AG20443 (cell line): ENCODE results near the gene VPS11.
"Not testable (repeated sequence)": the region's sequence is repeated elsewhere in the genome, so short reads cannot be mapped to it uniquely, and the experiment has no call there.

Experiments used
- DNase-seq: peaks from one replicate; pipeline ENCODE4 v3.0.0; 2012; ENCODE audit warnings: low spot score, mixed read lengths

VPS11 gene

GRCh38 chr11:119038884-119039283 is 28.7 kb upstream of the VPS11 start:
- DNase-seq, result no peak

GRCh38 chr11:119039471-119039870 is 28.1 kb upstream of the VPS11 start:
- DNase-seq, result not testable (repeated sequence)

- DNase-seq, result no peak
Measured at GRCh38 chr11:119041821-119042514, 25.6 kb upstream of the VPS11 start.

- no peak for DNase-seq
Measured at GRCh38 chr11:119042927-119043326, 24.7 kb upstream of the VPS11 start.

- DNase-seq, result no peak
Measured at GRCh38 chr11:119044708-119045107, 22.9 kb upstream of the VPS11 start.

- no peak for DNase-seq
Measured at GRCh38 chr11:119046489-119046888, 21.1 kb upstream of the VPS11 start.

GRCh38 chr11:119047205-119047604 is 20.4 kb upstream of the VPS11 start:
- no peak for DNase-seq

GRCh38 chr11:119048644-119049043 is 19.0 kb upstream of the VPS11 start:
- DNase-seq, result no peak

GRCh38 chr11:119049081-119049480 is 18.5 kb upstream of the VPS11 start:
- no peak for DNase-seq

- DNase-seq, result no peak
Measured at GRCh38 chr11:119051440-119052162, 16.0 kb upstream of the VPS11 start.

GRCh38 chr11:119052163-119052814 is 15.3 kb upstream of the VPS11 start:
- no peak for DNase-seq

- no peak for DNase-seq
Measured at GRCh38 chr11:119054418-119054817, 13.2 kb upstream of the VPS11 start.

- peak; percentile 35 for DNase-seq
Measured at GRCh38 chr11:119055901-119056300, 11.7 kb upstream of the VPS11 start.

- DNase-seq, result no peak
Measured at GRCh38 chr11:119056421-119056999, 11.1 kb upstream of the VPS11 start.

- peak; percentile 98 for DNase-seq
Measured at GRCh38 chr11:119057000-119057769, 10.4 kb upstream of the VPS11 start, which contains the start of gene HYOU1. HYOU1 (minus strand) TSS chr11:119057205; CDS start chr11:119056160, 1,045 bp downstream.

GRCh38 chr11:119059128-119059527 is 8.5 kb upstream of the VPS11 start:
- not testable (repeated sequence) for DNase-seq

- no peak for DNase-seq
Measured at GRCh38 chr11:119061256-119061655, 6.4 kb upstream of the VPS11 start.

- DNase-seq, result peak; percentile 45
Measured at GRCh38 chr11:119062779-119063178, 4.8 kb upstream of the VPS11 start.

GRCh38 chr11:119065369-119065768 is 2.2 kb upstream of the VPS11 start:
- DNase-seq, result peak; percentile 25

GRCh38 chr11:119077839-119078238 is 10.2 kb downstream of the VPS11 start:
- no peak for DNase-seq

- no peak for DNase-seq
Measured at GRCh38 chr11:119078675-119079420, 11.2 kb downstream of the VPS11 start.
